ENCODE data around the gene MT1M.

MT1M gene

GRCh38 chr16:56625140-56625942 is 7.1 kb upstream of the MT1M start, which contains the start of gene MT1E:
MT1E (plus strand) TSS chr16:56625781; CDS start chr16:56625852, 71 bp downstream.
- H3K4me3 ChIP-seq (ENCODE audit: low read length), result peak within 1 kb of the TSS; percentile 13
- DNase-seq (ENCODE audit: low read depth, low spot score), result no peak

- H3K4me3 ChIP-seq (ENCODE audit: low read length), result peak overlapping the region; percentile 13
These were observed 6.4 kb upstream of the MT1M start for GRCh38 chr16:56625943-56626654.

GRCh38 chr16:56626685-56627084 is 5.8 kb upstream of the MT1M start:
- DNase-seq (ENCODE audit: low read depth, low spot score), result no peak
- H3K4me3 ChIP-seq (ENCODE audit: low read length), result no peak overlapping the region

More at GRCh38 chr16:56625943-56626654, 6.4 kb upstream of the MT1M start:
- DNase-seq (ENCODE audit: low read depth, low spot score), result no peak

- no peak for DNase-seq (ENCODE audit: low read depth, low spot score)
- H3K4me3 ChIP-seq (ENCODE audit: low read length), result no peak overlapping the region
These were observed 3.7 kb upstream of the MT1M start for GRCh38 chr16:56628486-56629350.

- H3K4me3 ChIP-seq (ENCODE audit: low read length), result no peak overlapping the region
- no peak for DNase-seq (ENCODE audit: low read depth, low spot score)
These were observed 2.9 kb upstream of the MT1M start for GRCh38 chr16:56629531-56629930.

GRCh38 chr16:56630134-56630533 is 2.3 kb upstream of the MT1M start:
- no peak for DNase-seq (ENCODE audit: low read depth, low spot score)
- H3K4me3 ChIP-seq (ENCODE audit: low read length), result no peak overlapping the region

- no peak overlapping the region for H3K4me3 ChIP-seq (ENCODE audit: low read length)
- DNase-seq (ENCODE audit: low read depth, low spot score), result no peak
These were observed 1.3 kb upstream of the MT1M start for GRCh38 chr16:56631197-56631596.

GRCh38 chr16:56631832-56632155 is 665 bp upstream of the MT1M start:
- no peak for DNase-seq (ENCODE audit: low read depth, low spot score)
- H3K4me3 ChIP-seq (ENCODE audit: low read length), result no peak overlapping the region

GRCh38 chr16:56632848-56633365 is 448 bp downstream of the MT1M start:
- no peak overlapping the region for H3K4me3 ChIP-seq (ENCODE audit: low read length)

GRCh38 chr16:56633535-56633934 is 1.1 kb downstream of the MT1M start:
- H3K4me3 ChIP-seq (ENCODE audit: low read length), result no peak overlapping the region
- DNase-seq (ENCODE audit: low read depth, low spot score), result no peak

More at GRCh38 chr16:56632848-56633365, 448 bp downstream of the MT1M start:
- DNase-seq (ENCODE audit: low read depth, low spot score), result no peak

- H3K4me3 ChIP-seq (ENCODE audit: low read length), result no peak overlapping the region
- no peak for DNase-seq (ENCODE audit: low read depth, low spot score)
These were observed 2.4 kb downstream of the MT1M start for GRCh38 chr16:56634715-56635440.

GRCh38 chr16:56635441-56635967 is 3.0 kb downstream of the MT1M start:
- no peak for DNase-seq (ENCODE audit: low read depth, low spot score)
- no peak overlapping the region for H3K4me3 ChIP-seq (ENCODE audit: low read length)

- no peak for DNase-seq (ENCODE audit: low read depth, low spot score)
- no peak overlapping the region for H3K4me3 ChIP-seq (ENCODE audit: low read length)
These were observed 4.4 kb downstream of the MT1M start for GRCh38 chr16:56636616-56637413.

GRCh38 chr16:56637814-56638750 is 5.6 kb downstream of the MT1M start, which contains the start of gene MT1A:
MT1A (plus strand) TSS chr16:56638666; CDS start chr16:56638739, 73 bp downstream.
- H3K4me3 ChIP-seq (ENCODE audit: low read length), result no peak within 1 kb of the TSS
- DNase-seq (ENCODE audit: low read depth, low spot score), result no peak

- DNase-seq (ENCODE audit: low read depth, low spot score), result no peak
- no peak overlapping the region for H3K4me3 ChIP-seq (ENCODE audit: low read length)
These were observed 6.6 kb downstream of the MT1M start for GRCh38 chr16:56639045-56639444.

GRCh38 chr16:56640076-56640475 is 7.6 kb downstream of the MT1M start:
- H3K4me3 ChIP-seq (ENCODE audit: low read length), result no peak overlapping the region
- DNase-seq (ENCODE audit: low read depth, low spot score), result no peak

- no peak overlapping the region for H3K4me3 ChIP-seq (ENCODE audit: low read length)
- no peak for DNase-seq (ENCODE audit: low read depth, low spot score)
These were observed 8.7 kb downstream of the MT1M start for GRCh38 chr16:56641166-56641565.
